GM06990 (cell line): ENCODE results near the gene VWA8.

ENCODE experiments used
- DNase-seq: peaks from one replicate; pipeline ENCODE4 v3.0.0-alpha.2; 2011; ENCODE audit not compliant: insufficient read length; ENCODE audit errors: extremely low read depth
- H3K27me3 ChIP-seq: replicated peaks from 2 replicates; pipeline ENCODE4 v1.6.0; 2011; ENCODE audit warnings: low read length; ENCODE audit not compliant: control insufficient read depth, insufficient read depth
- H3K36me3 ChIP-seq: 2 replicates; pipeline ENCODE4 v1.5.1; 2011; ENCODE audit warnings: low read length; ENCODE audit not compliant: control insufficient read depth, insufficient read depth
- H3K4me3 ChIP-seq: replicated peaks from 2 replicates; pipeline ENCODE4 v1.5.1; 2011; ENCODE audit warnings: low read depth, mild to moderate bottlenecking, control low read depth, low read length
- CTCF ChIP-seq: IDR thresholded peaks from 2 replicates; pipeline ENCODE4 v1.5.1; 2011; ENCODE audit warnings: low read length, control low read depth, mild to moderate bottlenecking, inconsistent platforms; ENCODE audit not compliant: insufficient read depth, poor library complexity, severe bottlenecking

The VWA8 gene

GRCh38 chr13:41966671-41967070 is 5.8 kb upstream of the VWA8 start:
- no peaks in the 10 kb centered on the region for H3K36me3 ChIP-seq
- H3K4me3 ChIP-seq = no peak overlapping the region
- no peak for DNase-seq
- no peak for TF ChIP-seq CTCF
- H3K27me3 ChIP-seq = no peaks in the 10 kb centered on the region

- no peak for TF ChIP-seq CTCF
- H3K4me3 ChIP-seq = no peak overlapping the region
Observed at GRCh38 chr13:41962994-41963393, 2.1 kb upstream of the VWA8 start.

GRCh38 chr13:41961466-41961760 is 504 bp upstream of the VWA8 start:
- DNase-seq = no peak
- TF ChIP-seq CTCF = no peak
- Histone ChIP-seq H3K36me3 (no peaks in the 10 kb centered on the region), H3K4me3 (peak overlapping the region; percentile 87), H3K27me3 (no peaks in the 10 kb centered on the region)

More at GRCh38 chr13:41962994-41963393, 2.1 kb upstream of the VWA8 start:
- no peak for DNase-seq
- H3K36me3 ChIP-seq = no peaks in the 10 kb centered on the region
- no peaks in the 10 kb centered on the region for H3K27me3 ChIP-seq

- peak; percentile 5 for DNase-seq
- Histone ChIP-seq H3K36me3 (no peaks in the 10 kb centered on the region), H3K27me3 (no peaks in the 10 kb centered on the region), H3K4me3 (peak overlapping the region; percentile 87)
- TF ChIP-seq CTCF = no peak
Observed at GRCh38 chr13:41960211-41960636, 685 bp downstream of the VWA8 start.

- no peaks in the 10 kb centered on the region for H3K36me3 ChIP-seq
- no peak for DNase-seq
- no peaks in the 10 kb centered on the region for H3K27me3 ChIP-seq
- TF ChIP-seq CTCF = no peak
- H3K4me3 ChIP-seq = no peak overlapping the region
Observed at GRCh38 chr13:41956272-41956671, 4.6 kb downstream of the VWA8 start.

GRCh38 chr13:41955605-41956004 is 5.3 kb downstream of the VWA8 start:
- no peak for TF ChIP-seq CTCF
- Histone ChIP-seq H3K27me3 (no peaks in the 10 kb centered on the region), H3K4me3 (no peak overlapping the region), H3K36me3 (no peaks in the 10 kb centered on the region)
- no peak for DNase-seq
